NB4 (cell line): ENCODE measurements around the gene TRIO.

ENCODE experiments used
- CTCF ChIP-seq: IDR thresholded peaks from one replicate; pipeline ENCODE4 v1.5.1; 2012; ENCODE audit warnings: low read depth, low read length
- MYC ChIP-seq: IDR thresholded peaks from 2 replicates; pipeline ENCODE4 v1.6.1; 2011; ENCODE audit warnings: low read depth, low read length
- POLR2A ChIP-seq: IDR thresholded peaks from 2 replicates; pipeline ENCODE4 v1.6.1; 2011; ENCODE audit warnings: mild to moderate bottlenecking; ENCODE audit not compliant: insufficient read length; ENCODE audit errors: extremely low read depth
- TF ChIP-seq, protein P1 (sequence below): IDR thresholded peaks from 2 replicates; pipeline ENCODE4 v1.6.1; 2011; ENCODE audit warnings: low read depth, low read length

- TF ChIP-seq CTCF (no peak), POLR2A (no peak), MYC (no peak)
- TF ChIP-seq, protein P1, sequence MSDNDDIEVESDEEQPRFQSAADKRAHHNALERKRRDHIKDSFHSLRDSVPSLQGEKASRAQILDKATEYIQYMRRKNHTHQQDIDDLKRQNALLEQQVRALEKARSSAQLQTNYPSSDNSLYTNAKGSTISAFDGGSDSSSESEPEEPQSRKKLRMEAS = no peak
Observed at GRCh38 chr5:14490309-14490711, 347.2 kb downstream of the TRIO start.
